ENCODE data around the gene ZFHX2. TPM values are rescaled to one million over a fixed set of nuclear protein-coding genes. Genes with fewer than 3 reads are reported as not detected.

The ZFHX2 gene
- total RNA-seq, 1 experiment from 2014 or later, result 19.4 TPM

GRCh38 chr14:23481362-23481970 is 70.1 kb downstream of the ZFHX2 start:
- H3K18ac ChIP-seq (ENCODE audit: insufficient read length, low read depth, low read length), result no peak overlapping the region
- H3K23me2 ChIP-seq (ENCODE audit: insufficient read length, low read depth, low read length, poor library complexity, severe bottlenecking), result no peaks in the 10 kb centered on the region
- H2BK12ac ChIP-seq (ENCODE audit: insufficient read length, low read depth, low read length), result no peak overlapping the region
- H3K4me2 ChIP-seq (ENCODE audit: insufficient read depth, insufficient read length, low read length), result no peak overlapping the region
- H3K27ac Mint-ChIP-seq, result peak overlapping the region in 1 of 3 experiments; percentile 88; a peak in 1 of 7 replicates
- H3K79me1 ChIP-seq (ENCODE audit: insufficient read depth, low read depth, low read length, poor library complexity, severe bottlenecking), result no peaks in the 10 kb centered on the region
- peaks cover 7 to 28% (median 20%) of the 10 kb centered on the region in 3 experiments; a peak in 6 of 7 replicates for H3K36me3 Mint-ChIP-seq (ENCODE audit: insufficient read depth in 1 of 3, low read depth in 3 of 3)
- H2BK20ac ChIP-seq (ENCODE audit: low read depth, low read length, poor library complexity, severe bottlenecking), result no peak overlapping the region
- no peak overlapping the region for H4K8ac ChIP-seq (replicated peaks; ENCODE audit: insufficient read length, low read depth, low read length)
- no peak overlapping the region for H4K5ac ChIP-seq (ENCODE audit: insufficient read length, low read depth, low read length)
- H3K79me2 ChIP-seq (ENCODE audit: insufficient read depth, low read length), result no peaks in the 10 kb centered on the region
- H3K27ac ChIP-seq (ENCODE audit: insufficient read length, low read depth, low read length), result no peak overlapping the region
- H3K4me3 Mint-ChIP-seq, result peak overlapping the region in 1 of 2 experiments; percentile 60; a peak in 1 of 5 replicates
- no peak overlapping the region for H2BK120ac ChIP-seq (ENCODE audit: low read depth, low read length, poor library complexity, severe bottlenecking)
- H3T11ph ChIP-seq (ENCODE audit: low read length), result no peak overlapping the region
- no peak overlapping the region for H3K14ac ChIP-seq (ENCODE audit: insufficient read depth, low read length)
- no peak overlapping the region for H3K23ac ChIP-seq (ENCODE audit: insufficient read length, low read depth, low read length)
- no peak overlapping the region for H2BK15ac ChIP-seq (ENCODE audit: low read depth, low read length)
- H2AK5ac ChIP-seq (ENCODE audit: insufficient read length, low read length), result no peak overlapping the region
- H3K27me3 ChIP-seq (ENCODE audit: insufficient read depth, low read length), result no peaks in the 10 kb centered on the region
- no peaks in the 10 kb centered on the region for H3K27me3 Mint-ChIP-seq (ENCODE audit: low read depth)
- no peaks in the 10 kb centered on the region; a peak in 1 of 5 replicates for H3K9me3 Mint-ChIP-seq
- H3K4ac ChIP-seq (ENCODE audit: low read depth, low read length), result no peak overlapping the region
- no peaks in the 10 kb centered on the region for H3K9me3 ChIP-seq (ENCODE audit: control insufficient read depth, low read depth, low read length)
- no peaks in the 10 kb centered on the region for H4K20me1 ChIP-seq (ENCODE audit: control insufficient read depth, insufficient read depth, insufficient read length)
- no peak overlapping the region for H2BK5ac ChIP-seq (ENCODE audit: insufficient read length, low read length)
- peaks cover 50 to 52% of the 10 kb centered on the region in 2 experiments for H3K4me1 Mint-ChIP-seq
- H3K56ac ChIP-seq (ENCODE audit: insufficient read length, low read depth, low read length), result no peak overlapping the region
- no peak for DNase-seq
- no CpG with 5 or more reads among the region's 3 CpGs for WGBS (ENCODE audit: extremely low coverage, insufficient read length, low lambda C conversion rate)
- TF ChIP-seq, protein P1, sequence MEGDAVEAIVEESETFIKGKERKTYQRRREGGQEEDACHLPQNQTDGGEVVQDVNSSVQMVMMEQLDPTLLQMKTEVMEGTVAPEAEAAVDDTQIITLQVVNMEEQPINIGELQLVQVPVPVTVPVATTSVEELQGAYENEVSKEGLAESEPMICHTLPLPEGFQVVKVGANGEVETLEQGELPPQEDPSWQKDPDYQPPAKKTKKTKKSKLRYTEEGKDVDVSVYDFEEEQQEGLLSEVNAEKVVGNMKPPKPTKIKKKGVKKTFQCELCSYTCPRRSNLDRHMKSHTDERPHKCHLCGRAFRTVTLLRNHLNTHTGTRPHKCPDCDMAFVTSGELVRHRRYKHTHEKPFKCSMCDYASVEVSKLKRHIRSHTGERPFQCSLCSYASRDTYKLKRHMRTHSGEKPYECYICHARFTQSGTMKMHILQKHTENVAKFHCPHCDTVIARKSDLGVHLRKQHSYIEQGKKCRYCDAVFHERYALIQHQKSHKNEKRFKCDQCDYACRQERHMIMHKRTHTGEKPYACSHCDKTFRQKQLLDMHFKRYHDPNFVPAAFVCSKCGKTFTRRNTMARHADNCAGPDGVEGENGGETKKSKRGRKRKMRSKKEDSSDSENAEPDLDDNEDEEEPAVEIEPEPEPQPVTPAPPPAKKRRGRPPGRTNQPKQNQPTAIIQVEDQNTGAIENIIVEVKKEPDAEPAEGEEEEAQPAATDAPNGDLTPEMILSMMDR (conservative IDR thresholded peaks at IDR 0.05), result no peak
- H2AFZ ChIP-seq (ENCODE audit: low read length), result no peak overlapping the region
- H4K91ac ChIP-seq (ENCODE audit: insufficient read length, low read depth, low read length), result no peak overlapping the region
- H3K9ac ChIP-seq (ENCODE audit: extremely low read depth, insufficient read length, low read length), result no peak overlapping the region
- peaks cover 16% of the 10 kb centered on the region for H3K4me1 ChIP-seq (ENCODE audit: insufficient read depth, low read length)

Measured in H9 (cell line).